Sigmoid colon (tissue), 7 donors: ENCODE data around the gene SLC39A11. TPM values are rescaled to one million over a fixed set of nuclear protein-coding genes. Genes with fewer than 3 reads are reported as not detected.

ENCODE experiments used
- DNase-seq: peaks from one replicate; pipeline ENCODE4 v3.0.0-alpha.2; 2019
- H3K27ac ChIP-seq, 4 donors: fragments of 200-600 bp; sonication (generic); one replicate each; pipeline ENCODE4 v1.5.1; 2016 to 2019; ENCODE audit warnings: mild to moderate bottlenecking in 1 of 4
- H3K27me3 ChIP-seq, 3 donors: fragments of 200-600 bp; sonication (generic); one replicate each; pipeline ENCODE4 v1.5.1; 2019; ENCODE audit warnings: mild to moderate bottlenecking in 1 of 3
- H3K36me3 ChIP-seq, 4 donors: fragments of 200-600 bp; sonication (generic); one replicate each; pipeline ENCODE4 v1.5.1; 2016 to 2019
- H3K4me1 ChIP-seq, 4 donors: fragments of 200-600 bp; sonication (generic); one replicate each; pipeline ENCODE4 v1.5.1; 2017 to 2019
- H3K4me3 ChIP-seq, 4 donors: fragments of 200-600 bp; sonication (generic); one replicate each; pipeline ENCODE4 v1.5.1; 2017 to 2019; ENCODE audit warnings: mild to moderate bottlenecking in 2 of 4, moderate library complexity in 1 of 4
- H3K9me3 ChIP-seq, 4 donors: fragments of 200-600 bp in 3 of 4; sonication (generic) in 3 of 4; one replicate each; pipeline versions ENCODE4 v1.5.1 to v1.6.1; 2013 to 2019
- EP300 ChIP-seq, 4 donors: sonication (generic); formaldehyde crosslinking; IDR thresholded peaks; one replicate each; pipeline ENCODE4 v1.6.1; 2017; ENCODE audit warnings: antibody characterized with exemption in 4 of 4
- POLR2A ChIP-seq, 2 donors: fragments of 450-650 bp; IDR thresholded peaks; one replicate each; pipeline ENCODE4 v1.6.1; 2016; ENCODE audit warnings: antibody characterized with exemption in 2 of 2, mild to moderate bottlenecking in 2 of 2, moderate library complexity in 2 of 2
- POLR2AphosphoS5 ChIP-seq, 4 donors: sonication (generic); formaldehyde crosslinking; IDR thresholded peaks; one replicate each; pipeline ENCODE4 v1.6.1; 2017; ENCODE audit warnings: antibody characterized with exemption in 4 of 4
- WGBS, 2 donors: extraction: QIAGEN DNeasy Blood & Tissue Kit; methylation state at CpG; one replicate each; pipeline ENCODE4 v1.1.7; 2013; 5-methylcytosine and 5-hydroxymethylcytosine counted together
- intact Hi-C: fragments of 100-400 bp; cut with DNase I; formaldehyde crosslinking; loops from one replicate; pipeline ENCODE4 v1.15.1; 2023
- polyA plus RNA-seq, 3 donors: library from polyadenylated mRNA; stranded (reverse); fragments of 200-250 nt; gene quantifications; one replicate each; pipeline ENCODE4 v1.2.3, GENCODE V29; 2013
- total RNA-seq, 4 donors: library from RNA; depleted of rRNA; stranded (reverse); fragments of >200 nt; gene quantifications; one replicate each; pipeline ENCODE4 v1.1.0, GENCODE V29; 2016
- TF ChIP-seq, protein P1 (sequence below), 4 experiments: fragments of 450-650 bp in 3 of 4; fragments of 200-600 bp in 1 of 4; IDR thresholded peaks; one replicate each; pipeline ENCODE4 v1.5.1; 2016 to 2019; ENCODE audit warnings: antibody characterized with exemption in 4 of 4, mild to moderate bottlenecking in 3 of 4, moderate library complexity in 2 of 4
- donor health status: healthy with polysubstance abuse.
- donor health status: Bipolar disorder and iron deficiency.
- donor health status: healthy.

The SLC39A11 gene
- total and polyA plus RNA-seq, 7 donors, result 7.6 to 16.4 (median 8.4) TPM

DNA sequence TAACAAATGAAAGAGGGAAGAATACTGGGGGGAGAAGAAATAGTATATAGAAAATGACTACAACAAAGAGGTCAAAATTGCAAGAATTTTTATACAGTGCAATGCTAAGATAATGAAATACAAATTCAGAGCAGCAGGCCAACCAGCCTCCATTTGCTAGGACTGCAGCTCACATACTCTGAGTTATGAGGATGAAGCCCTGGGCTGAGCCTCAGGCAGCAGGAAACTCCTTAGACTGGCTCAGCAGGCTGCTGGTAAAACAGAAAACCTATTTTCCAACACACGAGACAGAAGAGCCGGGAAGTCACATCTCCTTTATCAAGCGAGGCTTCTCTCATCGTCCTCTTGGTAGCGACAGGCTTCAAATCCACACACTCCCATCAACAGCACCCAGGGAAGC lies 296.5 kb downstream of the SLC39A11 start:
- TF ChIP-seq POLR2AphosphoS5 (IDR thresholded peaks at IDR 0.05) (no peak), POLR2A (IDR thresholded peaks at IDR 0.05) (no peak), EP300 (IDR thresholded peaks at IDR 0.05) (no peak)
- TF ChIP-seq, protein P1, sequence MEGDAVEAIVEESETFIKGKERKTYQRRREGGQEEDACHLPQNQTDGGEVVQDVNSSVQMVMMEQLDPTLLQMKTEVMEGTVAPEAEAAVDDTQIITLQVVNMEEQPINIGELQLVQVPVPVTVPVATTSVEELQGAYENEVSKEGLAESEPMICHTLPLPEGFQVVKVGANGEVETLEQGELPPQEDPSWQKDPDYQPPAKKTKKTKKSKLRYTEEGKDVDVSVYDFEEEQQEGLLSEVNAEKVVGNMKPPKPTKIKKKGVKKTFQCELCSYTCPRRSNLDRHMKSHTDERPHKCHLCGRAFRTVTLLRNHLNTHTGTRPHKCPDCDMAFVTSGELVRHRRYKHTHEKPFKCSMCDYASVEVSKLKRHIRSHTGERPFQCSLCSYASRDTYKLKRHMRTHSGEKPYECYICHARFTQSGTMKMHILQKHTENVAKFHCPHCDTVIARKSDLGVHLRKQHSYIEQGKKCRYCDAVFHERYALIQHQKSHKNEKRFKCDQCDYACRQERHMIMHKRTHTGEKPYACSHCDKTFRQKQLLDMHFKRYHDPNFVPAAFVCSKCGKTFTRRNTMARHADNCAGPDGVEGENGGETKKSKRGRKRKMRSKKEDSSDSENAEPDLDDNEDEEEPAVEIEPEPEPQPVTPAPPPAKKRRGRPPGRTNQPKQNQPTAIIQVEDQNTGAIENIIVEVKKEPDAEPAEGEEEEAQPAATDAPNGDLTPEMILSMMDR (IDR thresholded peaks at IDR 0.05), result no peak
- no peaks in the 10 kb centered on the region for H3K27me3 ChIP-seq
- H3K4me1 ChIP-seq, result no peaks in the 10 kb centered on the region
- no peak overlapping the region for H3K4me3 ChIP-seq
- H3K36me3 ChIP-seq, result no peaks in the 10 kb centered on the region
- intact Hi-C loops, result no loop called here
- H3K9me3 ChIP-seq, result peaks cover 4 to 11% (median 7%) of the 10 kb centered on the region in 4 donors
- H3K27ac ChIP-seq, result no peak overlapping the region
- DNase-seq, result no peak
- WGBS, 2 donors, result 92 to 95% methylated on average over 5 of the region's 5 CpGs

DNA sequence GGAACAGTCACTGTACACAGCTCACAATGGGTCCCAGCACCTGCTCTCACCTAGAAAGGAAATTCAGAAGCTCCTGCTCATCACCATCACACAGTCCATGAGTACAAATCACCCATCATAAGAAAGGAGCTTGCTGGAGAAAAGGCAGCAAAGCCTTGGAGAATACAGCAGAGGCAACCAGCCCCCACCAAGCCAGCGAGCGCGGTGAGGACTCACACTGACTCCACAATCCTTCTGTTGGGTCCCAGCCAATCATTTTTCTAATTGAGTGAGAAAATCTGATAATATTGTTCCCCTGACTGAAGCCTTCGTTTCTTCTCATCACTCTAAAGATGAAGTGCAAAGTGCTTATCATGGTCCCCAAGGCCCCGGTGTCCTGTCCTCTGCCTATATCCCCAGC lies 298.3 kb downstream of the SLC39A11 start:
- H3K9me3 ChIP-seq, result peaks cover 0 to 8% (median 2%) of the 10 kb centered on the region in 4 donors
- TF ChIP-seq EP300 (IDR thresholded peaks at IDR 0.05) (no peak), POLR2AphosphoS5 (IDR thresholded peaks at IDR 0.05) (no peak), POLR2A (IDR thresholded peaks at IDR 0.05) (no peak)
- TF ChIP-seq, protein P1 (IDR thresholded peaks at IDR 0.05), result no peak
- intact Hi-C loops, result no loop called here

DNA sequence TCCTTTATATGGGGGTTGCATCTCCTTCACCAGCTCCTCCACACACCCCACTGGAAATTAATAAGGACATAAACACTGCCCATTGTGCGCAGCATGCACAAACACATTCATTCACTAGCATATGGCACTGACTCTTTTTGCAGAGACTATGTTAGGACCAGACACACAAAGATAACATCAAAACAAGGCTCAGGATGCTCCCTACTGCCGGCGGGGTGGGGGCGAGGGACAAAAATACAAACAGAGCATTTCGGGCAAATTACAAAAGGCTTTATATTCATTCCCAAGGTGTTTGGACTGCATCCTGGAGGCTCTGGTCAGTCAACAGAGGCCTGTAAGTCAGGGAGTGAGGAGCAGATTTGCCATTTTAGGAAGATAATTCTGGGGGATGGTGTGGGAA lies 299.7 kb downstream of the SLC39A11 start:
- no peaks in the 10 kb centered on the region for H3K27me3 ChIP-seq
- peaks cover 0 to 8% (median 2%) of the 10 kb centered on the region in 4 donors for H3K9me3 ChIP-seq
- H3K36me3 ChIP-seq, result no peaks in the 10 kb centered on the region
- intact Hi-C loops, result no loop called here
- no peak for DNase-seq
- no peaks in the 10 kb centered on the region for H3K4me1 ChIP-seq
- no peak overlapping the region for H3K4me3 ChIP-seq
- TF ChIP-seq, protein P1 (IDR thresholded peaks at IDR 0.05), result no peak
- no peak overlapping the region for H3K27ac ChIP-seq
- WGBS, 2 donors, result 96% methylated on average over 5 of the region's 5 CpGs

More for the DNA sequence above, 298.3 kb downstream of the SLC39A11 start:
- 95% methylated on average over 5 of the region's 5 CpGs for WGBS, 2 donors
- DNase-seq, result no peak
- Histone ChIP-seq H3K27ac (no peak overlapping the region), H3K27me3 (no peaks in the 10 kb centered on the region), H3K36me3 (no peaks in the 10 kb centered on the region), H3K4me1 (no peaks in the 10 kb centered on the region), H3K4me3 (no peak overlapping the region)

DNA sequence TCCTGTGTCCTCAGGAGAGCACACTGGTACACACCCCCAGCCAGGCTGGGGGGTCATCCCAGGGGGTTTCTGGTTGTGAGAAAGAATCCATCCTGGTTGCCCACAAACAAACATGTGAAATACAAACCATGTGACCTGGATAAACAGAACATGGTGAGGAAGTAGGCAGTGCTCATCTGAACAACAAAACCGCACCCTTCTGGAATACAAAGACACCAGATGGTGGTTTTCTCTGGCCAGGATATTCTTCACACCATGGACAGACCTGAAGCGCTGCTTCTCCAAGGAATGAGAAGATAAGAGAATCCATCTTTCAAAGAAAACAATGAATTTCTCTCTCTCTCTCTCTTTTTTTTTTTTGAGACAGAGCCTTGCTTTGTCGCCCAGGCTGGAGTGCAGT lies 302.3 kb downstream of the SLC39A11 start:
- Histone ChIP-seq H3K9me3 (peaks cover 0 to 8% (median 2%) of the 10 kb centered on the region in 4 donors), H3K27me3 (no peaks in the 10 kb centered on the region), H3K36me3 (no peaks in the 10 kb centered on the region), H3K27ac (no peak overlapping the region), H3K4me1 (no peaks in the 10 kb centered on the region), H3K4me3 (no peak overlapping the region)
- intact Hi-C loops, result no loop called here
- WGBS, 2 donors, result 94 to 100% methylated on average over 3 of the region's 3 CpGs
- DNase-seq, result no peak
- TF ChIP-seq POLR2A (IDR thresholded peaks at IDR 0.05) (no peak), EP300 (IDR thresholded peaks at IDR 0.05) (no peak), POLR2AphosphoS5 (IDR thresholded peaks at IDR 0.05) (no peak)
- TF ChIP-seq, protein P1 (IDR thresholded peaks at IDR 0.05), result no peak

DNA sequence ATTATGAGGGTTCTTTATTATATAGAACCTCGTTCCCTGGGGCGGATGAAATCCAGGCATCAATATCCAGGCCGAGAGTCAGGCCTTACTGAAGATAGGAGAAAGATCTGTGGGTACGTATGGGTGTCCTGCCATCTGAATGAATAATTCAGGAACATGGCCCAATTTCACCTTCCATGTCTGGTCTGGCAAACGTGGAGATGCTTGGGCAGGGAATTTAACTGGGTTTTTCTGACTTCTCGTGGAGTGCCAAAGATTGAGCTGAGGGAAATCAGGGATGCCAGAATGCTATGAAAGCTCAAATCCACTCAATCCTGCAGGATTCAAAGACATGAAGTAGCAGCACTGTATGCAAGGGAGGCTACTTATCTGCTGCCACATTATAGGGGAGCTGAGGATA lies 302.8 kb downstream of the SLC39A11 start:
- 95 to 97% methylated on average over 6 of the region's 6 CpGs for WGBS, 2 donors
- no peak for DNase-seq
- no peaks in the 10 kb centered on the region for H3K4me1 ChIP-seq
- no peaks in the 10 kb centered on the region for H3K36me3 ChIP-seq
- H3K4me3 ChIP-seq, result no peak overlapping the region
- TF ChIP-seq, protein P1 (IDR thresholded peaks at IDR 0.05), result no peak
- no peak for TF ChIP-seq POLR2AphosphoS5 (IDR thresholded peaks at IDR 0.05)
- TF ChIP-seq POLR2A (IDR thresholded peaks at IDR 0.05), result no peak
- no peak for TF ChIP-seq EP300 (IDR thresholded peaks at IDR 0.05)
- H3K9me3 ChIP-seq, result peaks cover 0 to 8% (median 0%) of the 10 kb centered on the region in 4 donors
- no peak overlapping the region for H3K27ac ChIP-seq
- intact Hi-C loops, result no loop called here
- H3K27me3 ChIP-seq, result no peaks in the 10 kb centered on the region
